Measurements from ENCODE around the gene SCAMP4.
A peak's percentile ranks its signal among the peaks of the same experiment; 100 is the strongest.

Gene SCAMP4

GRCh38 chr19:1905110-1905862, at the start of gene SCAMP4, which contains the start of gene ADAT3:
SCAMP4 (plus strand) TSS chr19:1905399; CDS start chr19:1915020, 9,621 bp downstream.
ADAT3 (plus strand) TSS chr19:1905399; CDS start chr19:1912048, 6,649 bp downstream.
- peak; percentile 99 for DNase-seq

- DNase-seq, result no peak
These were observed 49.4 kb upstream of the SCAMP4 start for GRCh38 chr19:1855828-1856255.

GRCh38 chr19:1856345-1856697, 48.9 kb upstream of the SCAMP4 start:
- no peak for DNase-seq

- peak; percentile 68 for DNase-seq
These were observed 48.2 kb upstream of the SCAMP4 start for GRCh38 chr19:1856698-1857603.

GRCh38 chr19:1857648-1858326, 47.4 kb upstream of the SCAMP4 start:
- DNase-seq, result no peak

GRCh38 chr19:1858412-1859081, 46.7 kb upstream of the SCAMP4 start:
- no peak for DNase-seq

- DNase-seq, result no peak
These were observed 45.8 kb upstream of the SCAMP4 start for GRCh38 chr19:1859331-1859781.

GRCh38 chr19:1860042-1860775, 45.0 kb upstream of the SCAMP4 start:
- DNase-seq, result peak; percentile 77

GRCh38 chr19:1860821-1861598, 44.2 kb upstream of the SCAMP4 start:
- DNase-seq, result no peak

- DNase-seq, result no peak
These were observed 43.6 kb upstream of the SCAMP4 start for GRCh38 chr19:1861599-1862031.

- DNase-seq, result no peak
These were observed 43.2 kb upstream of the SCAMP4 start for GRCh38 chr19:1862068-1862423.

- DNase-seq, result peak; percentile 39
These were observed 42.5 kb upstream of the SCAMP4 start for GRCh38 chr19:1862424-1863327.

- DNase-seq, result no peak
These were observed 41.9 kb upstream of the SCAMP4 start, which contains the start of gene KLF16 for GRCh38 chr19:1863328-1863637. KLF16 (minus strand) TSS chr19:1863579; CDS start chr19:1863497, 82 bp downstream.

GRCh38 chr19:1863638-1864479, 41.3 kb upstream of the SCAMP4 start:
- peak; percentile 96 for DNase-seq

GRCh38 chr19:1864480-1865171, 40.6 kb upstream of the SCAMP4 start:
- DNase-seq, result peak; percentile 61

- no peak for DNase-seq
These were observed 39.8 kb upstream of the SCAMP4 start for GRCh38 chr19:1865172-1866010.

- DNase-seq, result no peak
These were observed 38.4 kb upstream of the SCAMP4 start for GRCh38 chr19:1866693-1867348.
